Mucosa of descending colon (tissue), 3 donors: ENCODE measurements around the gene GADD45B. TPM values are rescaled to one million over a fixed set of nuclear protein-coding genes. Genes with fewer than 3 reads are reported as not detected.
"Not testable (repeated sequence)": the region's sequence is repeated elsewhere in the genome, so short reads cannot be mapped to it uniquely, and the experiment has no call there.

ENCODE experiments used
- ATAC-seq: fragments of 200-7000 bp; cut with Tn5 transposase; one replicate; pipeline ENCODE4 v1.9.1; 2020; ENCODE audit warnings: mild to moderate bottlenecking, moderate library complexity
- DNase-seq, 3 donors: peaks; one replicate each; pipeline ENCODE4 v3.0.0-alpha.2; 2020
- H3K36me3 ChIP-seq: fragments of 200-600 bp; one replicate; pipeline ENCODE4 v1.8.0; 2021; ENCODE audit warnings: low read depth, mild to moderate bottlenecking
- H3K4me1 ChIP-seq: fragments of 200-600 bp; one replicate; pipeline ENCODE4 v1.8.0; 2021; ENCODE audit warnings: low read depth, mild to moderate bottlenecking
- H3K4me3 ChIP-seq: fragments of 200-600 bp; one replicate; pipeline ENCODE4 v1.8.0; 2021; ENCODE audit warnings: mild to moderate bottlenecking
- H3K9me3 ChIP-seq: fragments of 200-600 bp; one replicate; pipeline ENCODE4 v1.8.0; 2021; ENCODE audit warnings: mild to moderate bottlenecking
- intact Hi-C, 2 donors: fragments of 100-400 bp; cut with DNase I in 1 of 2; cut with micrococcal nuclease in 1 of 2; formaldehyde crosslinking; loops; one replicate each; pipeline versions ENCODE4 v1.11.0 to v1.11.1; 2022; cut with DNase I, micrococcal nuclease
- total RNA-seq, 3 donors: library from RNA; stranded (reverse); fragmentation: NEBNext Ultra II Directional in 2 of 3; extraction: Animal tissue kit (Norgen Biotek cat#: 25700) in 2 of 3; gene quantifications; one replicate each; pipeline versions ENCODE4 v1.2.1 to v1.2.4, GENCODE V29; 2021 to 2023
- TF ChIP-seq, protein P1 (sequence below): fragments of 200-600 bp; IDR thresholded peaks from one replicate; pipeline ENCODE4 v1.8.0; 2022; ENCODE audit warnings: antibody characterized with exemption, mild to moderate bottlenecking
- donor health status: DM: no; HTN: no; CAD: no; lungs with moderate emphysema.
- donor health status: DM: no; HTN: no; CAD: no.
- donor health status: DM: no; HTN: yes; CAD: no.

The GADD45B gene
- total RNA-seq, 3 donors from 2014 or later, result 30.6 to 45.5 (median 35.9) TPM

DNA sequence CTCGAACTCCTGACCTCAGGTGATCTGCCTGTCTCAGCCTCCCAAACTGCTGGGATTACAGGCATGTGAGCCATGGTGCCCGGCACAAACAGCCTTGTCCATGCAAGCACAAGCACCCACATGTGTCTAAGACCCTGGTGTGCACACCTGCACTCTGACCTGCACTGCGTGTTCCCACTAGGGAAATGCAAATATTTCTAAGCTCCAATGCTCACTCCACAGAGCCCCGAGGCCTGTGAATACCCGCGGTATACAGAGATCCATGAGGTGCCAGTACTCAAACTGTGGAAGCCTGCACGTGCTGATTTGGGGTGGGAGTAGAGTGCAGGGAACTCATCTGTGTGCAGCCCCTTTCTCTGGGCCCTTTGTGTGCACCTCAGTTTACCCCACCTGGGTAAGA lies 14.7 kb downstream of the GADD45B start:
- H3K4me1 ChIP-seq, result peaks cover 52% of the 10 kb centered on the region
- no peaks in the 10 kb centered on the region for H3K9me3 ChIP-seq
- no peak for DNase-seq
- TF ChIP-seq, protein P1, sequence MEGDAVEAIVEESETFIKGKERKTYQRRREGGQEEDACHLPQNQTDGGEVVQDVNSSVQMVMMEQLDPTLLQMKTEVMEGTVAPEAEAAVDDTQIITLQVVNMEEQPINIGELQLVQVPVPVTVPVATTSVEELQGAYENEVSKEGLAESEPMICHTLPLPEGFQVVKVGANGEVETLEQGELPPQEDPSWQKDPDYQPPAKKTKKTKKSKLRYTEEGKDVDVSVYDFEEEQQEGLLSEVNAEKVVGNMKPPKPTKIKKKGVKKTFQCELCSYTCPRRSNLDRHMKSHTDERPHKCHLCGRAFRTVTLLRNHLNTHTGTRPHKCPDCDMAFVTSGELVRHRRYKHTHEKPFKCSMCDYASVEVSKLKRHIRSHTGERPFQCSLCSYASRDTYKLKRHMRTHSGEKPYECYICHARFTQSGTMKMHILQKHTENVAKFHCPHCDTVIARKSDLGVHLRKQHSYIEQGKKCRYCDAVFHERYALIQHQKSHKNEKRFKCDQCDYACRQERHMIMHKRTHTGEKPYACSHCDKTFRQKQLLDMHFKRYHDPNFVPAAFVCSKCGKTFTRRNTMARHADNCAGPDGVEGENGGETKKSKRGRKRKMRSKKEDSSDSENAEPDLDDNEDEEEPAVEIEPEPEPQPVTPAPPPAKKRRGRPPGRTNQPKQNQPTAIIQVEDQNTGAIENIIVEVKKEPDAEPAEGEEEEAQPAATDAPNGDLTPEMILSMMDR, result no peak
- no peaks in the 10 kb centered on the region for H3K36me3 ChIP-seq
- no peak overlapping the region for H3K4me3 ChIP-seq
- intact Hi-C loops, result no loop called here
- no peak for ATAC-seq

DNA sequence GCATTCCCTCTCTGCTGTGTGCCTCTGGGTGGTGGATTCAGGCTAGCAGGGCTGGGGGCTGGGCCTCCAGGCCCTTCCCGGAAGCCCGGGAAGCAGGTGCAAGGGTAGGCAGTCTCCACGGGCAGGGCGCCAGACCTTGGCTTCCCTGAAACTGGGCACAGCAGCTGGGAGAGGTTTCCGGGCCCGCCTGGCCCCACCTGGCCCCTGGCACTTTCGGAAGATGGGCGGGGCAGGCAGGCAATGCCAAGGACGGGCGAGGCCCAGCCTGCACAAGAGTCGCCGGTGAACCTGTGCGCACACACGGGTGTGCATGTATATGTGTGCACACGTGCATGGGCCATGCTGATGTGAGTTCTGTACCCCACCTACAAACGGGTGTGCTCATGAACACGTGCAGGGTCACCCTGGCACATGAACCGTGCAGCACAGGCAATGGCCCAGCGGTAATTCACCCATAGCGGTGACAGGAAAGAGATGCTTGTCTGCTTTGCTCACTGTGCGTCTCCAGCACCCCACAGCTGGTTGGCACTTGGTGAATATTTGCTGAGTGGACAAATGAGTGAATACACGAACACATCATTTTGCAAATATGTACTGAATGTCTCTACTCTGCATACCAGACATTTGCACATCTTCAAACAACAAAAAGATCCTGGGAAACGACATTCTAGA lies 15.3 kb downstream of the GADD45B start:
- Histone ChIP-seq H3K9me3 (no peaks in the 10 kb centered on the region), H3K4me1 (peaks cover 58% of the 10 kb centered on the region), H3K36me3 (no peaks in the 10 kb centered on the region), H3K4me3 (no peak overlapping the region)
- ATAC-seq (peak; percentile 70), DNase-seq (peak; percentile 96 to 97 (median 97))
- TF ChIP-seq, protein P1, result no peak
- intact Hi-C loops, result no loop called here

DNA sequence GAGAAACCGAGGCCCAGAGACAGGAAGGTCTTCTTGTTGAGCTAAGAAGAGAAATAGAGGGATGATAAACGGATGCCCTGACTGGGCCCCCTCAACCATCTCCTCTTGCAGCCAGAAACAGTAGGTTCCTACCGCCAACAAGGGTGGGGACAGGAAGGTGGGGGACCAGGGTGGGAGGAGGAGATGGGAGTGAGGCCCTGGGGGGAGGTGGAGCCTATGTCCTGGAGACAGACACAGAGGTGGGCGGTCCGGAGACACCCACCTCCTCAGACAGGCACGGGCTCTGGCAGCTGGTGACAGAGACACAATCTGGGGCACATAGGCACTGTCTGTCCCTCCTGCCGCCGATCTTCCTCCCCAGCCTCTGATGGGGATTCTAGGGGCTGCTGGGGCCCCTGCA lies 16.9 kb downstream of the GADD45B start:
- peaks cover 61% of the 10 kb centered on the region for H3K4me1 ChIP-seq
- intact Hi-C loops, result no loop called here
- TF ChIP-seq, protein P1, result no peak

DNA sequence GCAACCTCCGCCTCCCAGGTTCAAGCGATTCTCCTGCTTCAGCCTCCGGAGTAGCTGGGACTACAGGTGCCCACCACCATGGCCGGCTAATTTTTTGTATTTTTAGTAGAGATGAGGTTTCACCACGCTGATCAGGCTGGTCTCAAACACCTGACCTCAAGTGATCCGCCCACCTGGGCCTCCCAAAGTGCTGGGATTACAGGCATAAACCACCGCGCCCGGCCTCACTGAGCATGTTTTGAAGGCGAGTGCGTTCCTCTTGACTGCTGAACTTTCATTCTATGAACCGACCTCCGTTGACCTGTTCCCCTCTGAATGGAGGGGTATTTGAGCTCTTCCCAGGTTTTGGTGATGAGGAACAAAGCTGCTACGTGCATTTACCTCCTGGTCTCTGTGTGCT lies 17.5 kb downstream of the GADD45B start:
- intact Hi-C loops, ATAC-seq, H3K9me3 ChIP-seq, DNase-seq, H3K4me3 ChIP-seq, H3K36me3 ChIP-seq: not testable (repeated sequence)
- H3K4me1 ChIP-seq, result peaks cover 56% of the 10 kb centered on the region

More for the DNA sequence above, 16.9 kb downstream of the GADD45B start:
- no peak for ATAC-seq
- Histone ChIP-seq H3K36me3 (no peaks in the 10 kb centered on the region), H3K4me3 (no peak overlapping the region), H3K9me3 (no peaks in the 10 kb centered on the region)
- no peak for DNase-seq

DNA sequence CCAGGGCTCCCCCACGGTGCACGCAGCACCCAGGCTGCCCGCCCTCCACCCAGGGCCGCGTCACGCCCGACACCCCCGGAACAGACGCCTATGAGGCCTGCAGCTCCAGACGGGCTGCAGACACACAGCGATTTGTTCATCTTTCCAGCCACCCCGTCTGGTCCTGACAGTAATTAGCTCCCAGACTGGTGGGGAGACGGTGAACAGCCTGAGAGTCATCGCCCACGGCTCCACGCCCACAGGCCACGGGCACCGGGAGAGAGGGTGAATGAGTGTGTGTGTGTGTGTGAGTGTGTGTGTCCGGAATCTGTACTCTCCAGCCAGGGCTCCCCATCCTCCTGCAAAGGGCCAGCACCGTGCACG lies 18.1 kb downstream of the GADD45B start:
- H3K36me3 ChIP-seq, result no peaks in the 10 kb centered on the region
- H3K9me3 ChIP-seq, result no peaks in the 10 kb centered on the region
- H3K4me3 ChIP-seq, result no peak overlapping the region
- intact Hi-C loops, result no loop called here
- DNase-seq (peak in 1 of 3 donors; percentile 55), ATAC-seq (no peak)
- H3K4me1 ChIP-seq, result peaks cover 50% of the 10 kb centered on the region
- TF ChIP-seq, protein P1, result no peak

DNA sequence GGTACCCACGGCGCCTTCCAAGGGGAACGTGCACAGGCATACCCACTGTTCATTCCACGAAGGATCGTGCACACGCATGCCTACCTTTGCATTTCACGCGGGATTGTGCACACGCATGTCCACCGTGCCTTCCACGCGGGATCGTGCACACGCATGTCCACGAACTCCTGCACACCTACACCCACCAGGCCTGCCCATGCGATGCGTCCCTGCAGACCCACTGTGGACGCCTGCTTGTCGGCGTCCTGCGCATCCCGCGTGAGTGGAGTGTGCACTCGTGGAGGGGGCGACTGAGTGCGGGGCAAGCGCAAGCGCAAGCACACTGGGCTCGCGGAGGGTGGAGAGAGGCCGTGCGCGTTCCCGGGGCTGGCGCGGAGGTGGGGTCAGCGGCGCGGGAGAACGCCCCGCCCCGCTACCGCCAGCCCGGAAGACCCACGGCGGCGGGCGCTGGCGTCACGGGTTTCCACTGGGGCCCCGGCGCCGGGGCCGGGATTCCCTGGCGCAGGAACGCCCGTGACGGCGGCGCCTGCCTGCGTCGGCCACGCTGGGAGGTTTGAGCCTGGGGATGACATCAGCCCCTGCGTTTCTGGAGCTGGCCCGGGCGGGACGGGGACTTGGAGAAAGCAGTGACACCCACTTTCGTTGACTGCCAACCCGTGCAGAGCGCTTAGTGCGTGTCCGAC lies 18.7 kb downstream of the GADD45B start:
- Histone ChIP-seq H3K9me3 (no peaks in the 10 kb centered on the region), H3K36me3 (no peaks in the 10 kb centered on the region), H3K4me1 (peaks cover 47% of the 10 kb centered on the region), H3K4me3 (peak overlapping the region; percentile 22)
- ATAC-seq, result peak; percentile 58
- TF ChIP-seq, protein P1, result no peak
- peak; percentile 72 to 86 (median 83) for DNase-seq
- intact Hi-C loops, result no loop called here
